ENCODE measurements around the gene TIGD1.

Gene TIGD1

GRCh38 chr2:232523682-232524597, 26.4 kb downstream of the TIGD1 start:
- DNase-seq (ENCODE audit: low read depth): no peak

- no peak for DNase-seq (ENCODE audit: low read depth)
These were observed 27.0 kb downstream of the TIGD1 start for GRCh38 chr2:232523402-232523681.

- DNase-seq (ENCODE audit: low read depth): no peak
These were observed 27.5 kb downstream of the TIGD1 start for GRCh38 chr2:232522623-232523401.

GRCh38 chr2:232521959-232522622, 28.3 kb downstream of the TIGD1 start:
- DNase-seq (ENCODE audit: low read depth): no peak

GRCh38 chr2:232521098-232521497, 29.3 kb downstream of the TIGD1 start:
- DNase-seq (ENCODE audit: low read depth): no peak

- DNase-seq (ENCODE audit: low read depth): no peak
These were observed 29.9 kb downstream of the TIGD1 start for GRCh38 chr2:232520489-232520888.

GRCh38 chr2:232519581-232520438, 30.5 kb downstream of the TIGD1 start, which contains the start of gene PRSS56:
Gene PRSS56, plus strand, starts transcription at chr2:232520388. Its CDS starts 211 bp downstream, at chr2:232520599.
- DNase-seq (ENCODE audit: low read depth): no peak

GRCh38 chr2:232518844-232519243, 31.5 kb downstream of the TIGD1 start:
- DNase-seq (ENCODE audit: low read depth): no peak

GRCh38 chr2:232516551-232516950, 33.8 kb downstream of the TIGD1 start:
- no peak for DNase-seq (ENCODE audit: low read depth)

GRCh38 chr2:232515639-232516038, 34.7 kb downstream of the TIGD1 start:
- DNase-seq (ENCODE audit: low read depth): no peak

GRCh38 chr2:232513353-232513752, 37.0 kb downstream of the TIGD1 start:
- no peak for DNase-seq (ENCODE audit: low read depth)

GRCh38 chr2:232512602-232513001, 37.8 kb downstream of the TIGD1 start:
- no peak for DNase-seq (ENCODE audit: low read depth)

- no peak for DNase-seq (ENCODE audit: low read depth)
These were observed 38.9 kb downstream of the TIGD1 start for GRCh38 chr2:232511336-232511890.

GRCh38 chr2:232508251-232508650, 42.1 kb downstream of the TIGD1 start:
- DNase-seq (ENCODE audit: low read depth): no peak

GRCh38 chr2:232506709-232507108, 43.6 kb downstream of the TIGD1 start:
- no peak for DNase-seq (ENCODE audit: low read depth)

GRCh38 chr2:232505856-232506255, 44.5 kb downstream of the TIGD1 start:
- DNase-seq (ENCODE audit: low read depth): no peak

GRCh38 chr2:232504438-232504837, 45.9 kb downstream of the TIGD1 start:
- DNase-seq (ENCODE audit: low read depth): no peak

GRCh38 chr2:232503809-232504323, 46.5 kb downstream of the TIGD1 start:
- DNase-seq (ENCODE audit: low read depth): no peak

- no peak for DNase-seq (ENCODE audit: low read depth)
These were observed 47.2 kb downstream of the TIGD1 start for GRCh38 chr2:232502911-232503808.

- no peak for DNase-seq (ENCODE audit: low read depth)
These were observed 47.8 kb downstream of the TIGD1 start for GRCh38 chr2:232502511-232502910.

Measured in HS-5 (cell line).